HEK293T (cell line): ENCODE data around the gene DIO1.

Experiments used
- ARNT ChIP-seq: fragments of 450-650 bp; IDR thresholded peaks from 2 replicates; pipeline ENCODE4 v1.6.1; 2017; ENCODE audit warnings: mild to moderate bottlenecking
- BHLHE40 ChIP-seq: fragments of 450-650 bp; IDR thresholded peaks from 2 replicates; pipeline ENCODE4 v1.6.1; 2016; ENCODE audit warnings: mild to moderate bottlenecking, moderate library complexity, borderline replicate concordance
- CTBP1 ChIP-seq: fragments of 450-650 bp; IDR thresholded peaks from 2 replicates; pipeline ENCODE4 v1.6.1; 2016; ENCODE audit warnings: borderline replicate concordance
- FOXA1 ChIP-seq: fragments of 450-650 bp; IDR thresholded peaks from 2 replicates; pipeline ENCODE4 v1.6.1; 2016; ENCODE audit warnings: mild to moderate bottlenecking
- FOXK2 ChIP-seq: fragments of 450-650 bp; IDR thresholded peaks from 2 replicates; pipeline ENCODE4 v1.6.1; 2016; ENCODE audit warnings: mild to moderate bottlenecking
- FOXM1 ChIP-seq: fragments of 450-650 bp; IDR thresholded peaks from 2 replicates; pipeline ENCODE4 v1.6.1; 2017; ENCODE audit warnings: mild to moderate bottlenecking, borderline replicate concordance
- HDGF ChIP-seq: fragments of 450-650 bp; IDR thresholded peaks from 2 replicates; pipeline ENCODE4 v1.6.1; 2017; ENCODE audit warnings: antibody characterized with exemption, borderline replicate concordance
- LEF1 ChIP-seq: fragments of 450-650 bp; IDR thresholded peaks from 2 replicates; pipeline ENCODE4 v1.6.1; 2017; ENCODE audit warnings: mild to moderate bottlenecking, borderline replicate concordance
- PKNOX1 ChIP-seq: fragments of 450-650 bp; IDR thresholded peaks from 2 replicates; pipeline ENCODE4 v1.6.1; 2016
- SP1 ChIP-seq: fragments of 450-650 bp; IDR thresholded peaks from 2 replicates; pipeline ENCODE4 v1.6.1; 2017
- SUZ12 ChIP-seq: fragments of 450-650 bp; IDR thresholded peaks from 2 replicates; pipeline ENCODE4 v1.6.1; 2016; ENCODE audit warnings: mild to moderate bottlenecking
- TARDBP ChIP-seq: fragments of 450-650 bp; IDR thresholded peaks from 2 replicates; pipeline ENCODE4 v1.6.1; 2016
- ZNF384 ChIP-seq: fragments of 450-650 bp; IDR thresholded peaks from 2 replicates; pipeline ENCODE4 v1.6.1; 2016

GRCh38 chr1:53889304-53890298 is 4.4 kb upstream of the DIO1 start, which contains the start of gene YIPF1:
- no peak for TF ChIP-seq BHLHE40
- TF ChIP-seq SP1 = no peak
- TF ChIP-seq FOXA1 = no peak
- TF ChIP-seq TARDBP = no peak
- peak; percentile 66; the same call in 1 of the 2 replicates for TF ChIP-seq FOXM1
- no peak for TF ChIP-seq ARNT
- TF ChIP-seq LEF1 = no peak
- TF ChIP-seq CTBP1 = no peak
- no peak for TF ChIP-seq SUZ12
- TF ChIP-seq HDGF = no peak
- no peak for TF ChIP-seq ZNF384
- no peak for TF ChIP-seq PKNOX1
- no peak for TF ChIP-seq FOXK2
